Activated T-cell treated with anti-CD3 and anti-CD28 coated beads, Interleukin-2, amount 50 U/mL, for 4 hours (primary cell): ENCODE data around the gene MYF5. TPM values are rescaled to one million over a fixed set of nuclear protein-coding genes. Genes with fewer than 3 reads are reported as not detected.

Experiments used
- ATAC-seq, 2 donors: fragments of 200-7000 bp; cut with Tn5 transposase; one replicate each; pipeline ENCODE4 v1.10.0; 2021
- DNase-seq: peaks from one replicate; pipeline ENCODE4 v3.0.0-alpha.2; 2020
- H3K27me3 Mint-ChIP-seq: one replicate; pipeline ENCODE4 v1.8.0; 2021; ENCODE audit warnings: low read depth, mixed read lengths
- H3K36me3 Mint-ChIP-seq: one replicate; pipeline ENCODE4 v1.8.0; 2022; ENCODE audit warnings: mixed read lengths; ENCODE audit not compliant: insufficient read depth
- H3K4me1 Mint-ChIP-seq: one replicate; pipeline ENCODE4 v1.8.0; 2021; ENCODE audit warnings: low read depth, mixed read lengths
- H3K4me3 Mint-ChIP-seq: one replicate; pipeline ENCODE4 v1.8.0; 2021; ENCODE audit warnings: mild to moderate bottlenecking, moderate library complexity, mixed read lengths
- H3K9me3 Mint-ChIP-seq: one replicate; pipeline ENCODE4 v1.8.0; 2021; ENCODE audit warnings: mixed read lengths
- total RNA-seq, 3 donors: library from RNA; stranded (reverse); gene quantifications; one replicate each; pipeline ENCODE4 v1.2.1, GENCODE V29; 2021

The MYF5 gene
- total RNA-seq, 3 donors from 2014 or later: not detected

DNA sequence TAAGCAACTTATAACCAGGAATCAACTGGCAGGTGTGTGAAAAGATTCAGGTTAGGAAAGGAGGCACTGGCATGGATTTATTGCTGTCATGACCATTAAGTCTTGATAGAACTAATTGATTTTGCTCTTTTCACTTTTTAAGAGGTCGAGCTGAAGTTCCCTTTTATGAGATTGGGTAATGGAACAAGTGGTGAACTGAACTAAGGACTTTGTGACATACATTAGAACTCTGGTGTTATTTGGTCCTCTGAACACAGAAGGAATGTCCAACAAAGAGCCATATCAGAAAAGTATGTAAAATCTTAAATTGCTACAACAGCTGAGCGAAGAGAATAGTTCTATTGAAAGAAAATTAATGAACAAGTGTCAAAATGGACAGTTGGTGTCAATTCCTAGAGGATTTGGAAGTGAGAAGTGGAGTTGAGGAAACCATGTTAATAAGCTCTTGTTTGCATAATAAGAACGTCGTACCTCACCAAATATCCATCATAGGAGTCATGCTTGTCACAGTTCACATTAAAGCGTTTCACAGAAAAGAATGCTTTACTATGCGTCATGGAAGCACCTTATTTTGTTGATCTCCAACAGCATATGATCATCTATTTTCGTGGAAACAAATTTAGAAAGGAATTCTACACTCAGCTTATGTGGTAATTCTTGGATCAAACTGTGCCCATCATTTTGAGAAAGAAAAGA lies 17.7 kb upstream of the MYF5 start:
- peaks cover 4% of the 10 kb centered on the region for H3K9me3 Mint-ChIP-seq
- H3K36me3 Mint-ChIP-seq: no peaks in the 10 kb centered on the region
- DNase-seq (no peak), ATAC-seq (no peak)
- H3K4me1 Mint-ChIP-seq: no peaks in the 10 kb centered on the region
- H3K27me3 Mint-ChIP-seq: no peaks in the 10 kb centered on the region
- no peak overlapping the region for H3K4me3 Mint-ChIP-seq

DNA sequence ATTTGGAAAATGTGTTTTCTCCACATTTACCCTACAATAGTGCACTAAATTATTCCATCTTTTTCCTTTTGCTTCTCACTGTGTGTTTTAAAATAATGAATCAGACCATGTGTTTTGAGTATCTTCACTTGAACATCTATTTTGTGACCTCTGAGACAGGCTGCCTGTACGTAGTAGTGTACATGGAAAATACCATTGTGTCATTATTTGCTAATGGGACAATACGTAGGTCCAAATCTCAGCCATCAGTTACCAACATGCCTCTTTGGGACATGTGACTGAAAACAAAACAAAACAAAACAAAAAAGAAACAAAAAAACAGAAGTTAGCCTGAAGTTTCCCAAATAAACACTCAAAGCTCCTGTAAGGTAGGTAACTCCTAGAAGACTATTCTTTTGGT lies 16.4 kb upstream of the MYF5 start:
- Mint-ChIP-seq H3K4me1 (no peaks in the 10 kb centered on the region), H3K27me3 (no peaks in the 10 kb centered on the region), H3K36me3 (no peaks in the 10 kb centered on the region), H3K9me3 (peaks cover 4% of the 10 kb centered on the region), H3K4me3 (no peak overlapping the region)
- DNase-seq (no peak), ATAC-seq (no peak)

- Mint-ChIP-seq H3K9me3 (peaks cover 4% of the 10 kb centered on the region), H3K27me3 (peaks cover under 1% of the 10 kb centered on the region), H3K4me3 (no peak overlapping the region), H3K36me3 (no peaks in the 10 kb centered on the region), H3K4me1 (no peaks in the 10 kb centered on the region)
- ATAC-seq (no peak), DNase-seq (no peak)
Observed at GRCh38 chr12:80701388-80701787, 15.3 kb upstream of the MYF5 start.

- H3K4me3 Mint-ChIP-seq: no peak overlapping the region
- no peaks in the 10 kb centered on the region for H3K4me1 Mint-ChIP-seq
- peaks cover 12% of the 10 kb centered on the region for H3K27me3 Mint-ChIP-seq
- H3K36me3 Mint-ChIP-seq: no peaks in the 10 kb centered on the region
- no peak for DNase-seq
- no peak for ATAC-seq
- H3K9me3 Mint-ChIP-seq: peaks cover 4% of the 10 kb centered on the region
Observed at GRCh38 chr12:80702889-80703805, 13.6 kb upstream of the MYF5 start.

- Mint-ChIP-seq H3K4me3 (no peak overlapping the region), H3K36me3 (no peaks in the 10 kb centered on the region), H3K9me3 (peaks cover 8% of the 10 kb centered on the region), H3K27me3 (peaks cover 22% of the 10 kb centered on the region), H3K4me1 (no peaks in the 10 kb centered on the region)
- DNase-seq: no peak
- no peak for ATAC-seq
Observed at GRCh38 chr12:80704420-80704819, 12.3 kb upstream of the MYF5 start.

DNA sequence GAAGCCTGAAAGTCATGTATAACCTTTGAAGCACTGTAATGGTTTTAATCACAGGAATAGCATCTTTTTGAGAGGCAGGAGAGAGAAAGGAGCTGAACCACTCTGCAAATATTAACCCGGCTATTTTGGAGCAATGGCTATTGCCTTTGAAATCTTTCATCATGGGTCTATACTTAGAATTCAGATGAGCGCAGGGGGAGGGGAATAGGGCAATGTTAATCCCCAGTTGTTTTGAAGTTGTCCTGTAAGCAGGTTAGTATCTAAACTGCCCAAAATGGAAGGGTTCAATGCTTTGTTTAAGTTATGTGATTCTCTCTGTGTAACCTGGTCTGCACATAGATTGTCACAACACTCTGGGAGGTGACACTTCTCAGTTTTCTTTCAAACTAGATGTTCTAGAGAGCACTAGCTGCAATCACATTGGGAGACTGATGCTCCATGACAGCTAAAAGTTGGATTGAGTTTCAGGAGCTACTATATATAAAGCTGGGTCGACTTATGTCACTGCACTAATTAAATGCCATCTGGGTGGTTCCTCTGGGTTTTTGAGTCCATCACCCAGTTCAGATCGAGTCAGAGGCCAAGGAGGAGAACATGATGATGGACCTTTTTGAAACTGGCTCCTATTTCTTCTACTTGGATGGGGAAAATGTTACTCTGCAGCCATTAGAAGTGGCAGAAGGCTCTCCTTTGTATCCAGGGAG lies 9.4 kb upstream of the MYF5 start, which contains the start of gene MYF6:
Gene MYF6, plus strand, starts transcription at position 509 of the 704 bp plus-strand sequence. Its CDS starts 86 bp downstream, at position 595.
- Mint-ChIP-seq H3K4me1 (no peaks in the 10 kb centered on the region), H3K27me3 (peaks cover 31% of the 10 kb centered on the region), H3K36me3 (no peaks in the 10 kb centered on the region), H3K9me3 (peaks cover 11% of the 10 kb centered on the region), H3K4me3 (no peak within 1 kb of the TSS)
- DNase-seq: no peak
- no peak for ATAC-seq

GRCh38 chr12:80707830-80708258 lies 8.9 kb upstream of the MYF5 start:
- DNase-seq (no peak), ATAC-seq (no peak)
- Mint-ChIP-seq H3K9me3 (peaks cover 11% of the 10 kb centered on the region), H3K36me3 (no peaks in the 10 kb centered on the region), H3K27me3 (peaks cover 31% of the 10 kb centered on the region), H3K4me1 (no peaks in the 10 kb centered on the region), H3K4me3 (no peak overlapping the region)

GRCh38 chr12:80708259-80708974 lies 8.3 kb upstream of the MYF5 start:
- Mint-ChIP-seq H3K4me3 (no peak overlapping the region), H3K27me3 (peaks cover 31% of the 10 kb centered on the region)
- no peak for ATAC-seq

DNA sequence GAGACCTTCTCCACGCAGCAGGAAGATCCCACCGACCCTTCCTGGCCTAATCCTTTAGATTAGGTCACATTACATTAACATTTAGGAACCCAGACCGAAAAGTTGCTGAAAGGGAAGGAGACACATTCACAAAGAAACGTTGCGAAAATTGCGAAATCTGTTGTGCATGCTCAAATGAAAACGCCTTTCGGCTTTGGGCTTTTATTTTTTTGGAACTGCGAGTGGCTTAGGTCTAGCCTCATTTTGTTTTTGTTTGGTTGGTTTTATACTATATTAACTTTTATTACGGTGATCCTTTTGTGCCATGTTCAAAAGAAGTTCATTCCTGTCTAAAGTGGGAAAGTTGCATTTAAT lies 7.8 kb upstream of the MYF5 start:
- H3K9me3 Mint-ChIP-seq: peaks cover 7% of the 10 kb centered on the region
- no peaks in the 10 kb centered on the region for H3K36me3 Mint-ChIP-seq
- H3K4me3 Mint-ChIP-seq: no peak overlapping the region
- no peaks in the 10 kb centered on the region for H3K4me1 Mint-ChIP-seq
- ATAC-seq (no peak), DNase-seq (no peak)
- H3K27me3 Mint-ChIP-seq: peaks cover 33% of the 10 kb centered on the region

More at GRCh38 chr12:80708259-80708974, 8.3 kb upstream of the MYF5 start:
- no peaks in the 10 kb centered on the region for H3K4me1 Mint-ChIP-seq
- peaks cover 7% of the 10 kb centered on the region for H3K9me3 Mint-ChIP-seq
- no peak for DNase-seq
- H3K36me3 Mint-ChIP-seq: no peaks in the 10 kb centered on the region

DNA sequence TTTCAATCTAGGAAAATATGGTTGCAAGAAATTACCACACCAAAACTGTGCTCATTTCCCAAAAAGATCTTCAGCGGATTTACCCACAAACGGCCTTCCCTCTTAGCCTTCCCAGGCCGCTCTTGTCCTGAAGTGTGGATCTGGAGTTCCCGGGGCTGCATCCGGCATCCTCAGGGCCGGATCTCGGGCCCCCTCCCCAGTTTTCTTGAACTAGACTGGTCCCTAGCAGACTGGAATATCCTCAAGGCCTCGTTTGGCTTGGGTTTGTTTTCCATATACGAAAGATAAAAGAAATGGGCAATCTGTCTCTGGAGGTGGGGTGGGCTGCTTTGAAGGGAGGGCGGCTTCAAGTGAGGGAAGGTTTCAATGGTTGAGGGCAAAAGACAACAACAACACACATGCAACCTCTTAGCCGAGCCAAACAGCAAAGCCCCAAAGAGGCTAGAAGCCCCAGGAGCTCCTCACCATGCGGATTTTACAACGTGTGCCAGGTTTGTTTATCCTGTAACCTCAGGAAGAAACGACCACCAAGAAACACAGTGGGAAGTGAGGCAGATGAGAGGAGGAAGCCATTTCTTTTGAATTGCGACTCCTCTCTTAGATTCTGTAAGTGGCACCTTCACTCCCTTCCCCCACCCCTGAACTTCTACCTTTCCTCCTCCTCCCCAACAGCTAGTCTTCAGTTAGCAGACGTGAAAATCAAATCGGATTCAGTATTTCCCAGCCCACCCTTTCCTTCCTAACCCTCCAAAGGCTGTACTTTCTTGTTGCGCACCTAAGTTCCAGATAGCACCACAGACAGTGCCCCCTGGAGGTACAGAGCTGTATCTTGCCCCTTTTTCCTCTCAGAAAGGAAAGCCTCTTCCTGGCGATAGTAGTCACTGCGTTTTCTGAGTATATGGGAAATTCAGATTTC lies 6.6 kb upstream of the MYF5 start:
- Mint-ChIP-seq H3K27me3 (peaks cover 39% of the 10 kb centered on the region), H3K9me3 (peaks cover 7% of the 10 kb centered on the region), H3K4me3 (no peak overlapping the region), H3K36me3 (no peaks in the 10 kb centered on the region), H3K4me1 (no peaks in the 10 kb centered on the region)
- DNase-seq (no peak), ATAC-seq (no peak)

DNA sequence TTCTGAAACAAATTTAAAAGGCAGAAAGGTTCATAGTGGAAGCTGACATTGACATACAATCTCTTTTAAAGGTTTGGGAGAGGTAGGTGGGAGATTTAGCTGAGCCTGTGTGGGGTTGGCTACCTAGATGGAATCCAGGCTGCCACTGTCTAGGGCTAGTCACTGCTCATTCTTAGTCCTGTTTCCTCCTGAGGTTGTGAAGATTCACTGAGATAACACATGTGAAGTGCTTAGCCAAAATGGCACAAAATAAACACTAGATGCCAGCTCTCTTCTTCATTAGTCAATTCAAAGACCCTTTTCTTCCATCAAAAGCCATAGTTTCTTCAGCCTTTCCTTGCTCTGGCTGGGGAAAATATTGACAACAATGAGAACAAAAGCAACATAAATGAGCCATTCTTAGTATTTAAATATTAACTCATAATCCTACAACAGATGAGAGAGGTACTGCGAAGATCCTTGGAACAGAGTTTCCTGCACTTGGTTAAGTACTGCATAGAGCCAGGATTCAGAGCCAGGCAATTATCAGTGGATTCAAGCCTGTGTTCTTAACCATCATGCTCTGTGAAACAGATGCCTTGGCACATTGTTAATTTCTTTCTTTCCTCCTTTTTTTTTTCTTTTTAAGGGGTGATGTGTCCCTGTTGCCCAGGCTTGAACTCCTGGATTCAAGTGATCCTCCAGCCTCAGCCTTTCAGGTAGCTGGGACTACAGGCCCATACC lies 5.8 kb upstream of the MYF5 start:
- Mint-ChIP-seq H3K9me3 (peaks cover 9% of the 10 kb centered on the region), H3K36me3 (no peaks in the 10 kb centered on the region), H3K4me3 (no peak overlapping the region), H3K4me1 (no peaks in the 10 kb centered on the region), H3K27me3 (peaks cover 46% of the 10 kb centered on the region)
- ATAC-seq (no peak), DNase-seq (no peak)

- Mint-ChIP-seq H3K36me3 (no peaks in the 10 kb centered on the region), H3K9me3 (peaks cover 10% of the 10 kb centered on the region), H3K4me1 (no peaks in the 10 kb centered on the region), H3K4me3 (no peak overlapping the region), H3K27me3 (peaks cover 50% of the 10 kb centered on the region)
- DNase-seq (no peak), ATAC-seq (no peak)
Observed at GRCh38 chr12:80711866-80712265, 4.8 kb upstream of the MYF5 start.

DNA sequence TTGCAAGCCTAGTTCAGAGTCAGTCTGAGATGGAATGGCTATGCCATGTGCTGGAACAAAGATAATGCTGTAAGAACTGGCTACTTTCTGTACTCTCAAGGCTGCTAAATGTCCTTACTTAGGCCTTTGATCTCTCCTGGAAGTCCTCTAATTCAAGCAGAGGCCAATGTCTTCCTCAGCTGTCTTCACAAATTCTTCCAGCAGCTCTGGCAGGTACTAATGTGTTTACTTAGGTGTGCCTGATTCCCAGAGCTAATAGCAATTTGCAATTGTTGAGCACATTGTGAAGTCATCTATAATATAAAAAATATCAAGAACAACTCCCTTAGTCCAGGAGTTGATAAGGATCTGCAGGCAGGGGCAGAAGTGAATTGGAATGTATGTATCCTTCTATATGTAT lies 3.8 kb upstream of the MYF5 start:
- H3K27me3 Mint-ChIP-seq: peaks cover 43% of the 10 kb centered on the region
- no peaks in the 10 kb centered on the region for H3K4me1 Mint-ChIP-seq

More for the DNA sequence above, 3.8 kb upstream of the MYF5 start:
- H3K36me3 Mint-ChIP-seq: no peaks in the 10 kb centered on the region
- DNase-seq: no peak
- no peak overlapping the region for H3K4me3 Mint-ChIP-seq
- H3K9me3 Mint-ChIP-seq: peaks cover 10% of the 10 kb centered on the region
- no peak for ATAC-seq
